Heart right ventricle (tissue), 16 donors: ENCODE measurements around the gene LYPD6B. TPM values are rescaled to one million over a fixed set of nuclear protein-coding genes. Genes with fewer than 3 reads are reported as not detected.

Source experiments
- ATAC-seq, 8 donors: fragments of 200-7000 bp; cut with Tn5 transposase; one replicate each; pipeline ENCODE4 v1.9.1; 2020; ENCODE audit warnings: mild to moderate bottlenecking in 8 of 8, moderate library complexity in 8 of 8, moderate number of reproducible peaks in 1 of 8
- DNase-seq, 2 donors: peaks; one replicate each; pipeline ENCODE4 v3.0.0-alpha.2; 2020
- H3K27ac ChIP-seq, 10 donors: fragments of 200-600 bp; sonication (generic) in 2 of 10; one replicate each; pipeline versions ENCODE4 v1.5.0 to v1.8.0; 2020 to 2022; ENCODE audit warnings: mild to moderate bottlenecking in 3 of 10
- H3K27me3 ChIP-seq, 7 donors: fragments of 200-600 bp; one replicate each; pipeline ENCODE4 v1.8.0; 2021 to 2022; ENCODE audit warnings: mild to moderate bottlenecking in 2 of 7
- H3K36me3 ChIP-seq, 9 donors: fragments of 200-600 bp; sonication (generic) in 1 of 9; one replicate each; pipeline versions ENCODE4 v1.5.0 to v1.8.0; 2020 to 2022; ENCODE audit warnings: mild to moderate bottlenecking in 2 of 9
- H3K4me1 ChIP-seq, 9 donors: fragments of 200-600 bp; sonication (generic) in 1 of 9; one replicate each; pipeline versions ENCODE4 v1.5.0 to v1.8.0; 2020 to 2022; ENCODE audit warnings: mild to moderate bottlenecking in 4 of 9
- H3K4me3 ChIP-seq, 10 donors: fragments of 200-600 bp; sonication (generic) in 2 of 10; one replicate each; pipeline versions ENCODE4 v1.5.0 to v1.8.0; 2020 to 2022; ENCODE audit warnings: mild to moderate bottlenecking in 7 of 10, moderate library complexity in 2 of 10
- H3K9me3 ChIP-seq, 11 donors: fragments of 200-600 bp in 10 of 11; sonication (generic) in 2 of 11; one replicate each; pipeline versions ENCODE4 v1.5.0 to v1.8.0; 2013 to 2022; ENCODE audit warnings: mild to moderate bottlenecking in 2 of 11, control low read depth in 1 of 11, moderate library complexity in 1 of 11
- CTCF ChIP-seq, 9 donors: fragments of 200-600 bp; sonication (generic) in 2 of 9; IDR thresholded peaks; one replicate each; pipeline versions ENCODE4 v1.5.0 to v1.8.0; 2021 to 2022; ENCODE audit warnings: antibody characterized with exemption in 9 of 9, mild to moderate bottlenecking in 5 of 9, moderate library complexity in 1 of 9
- WGBS, 2 donors: extraction: QIAGEN DNeasy Blood & Tissue Kit; methylation state at CpG; one replicate each; pipeline ENCODE4 v1.1.7; 2013; ENCODE audit warnings: inconsistent platforms in 1 of 2; 5-methylcytosine and 5-hydroxymethylcytosine counted together
- intact Hi-C, 10 donors: fragments of 100-400 bp; cut with DNase I; formaldehyde crosslinking; loops; one replicate each; pipeline versions ENCODE4 v1.11.1 to v1.14.2; 2022
- polyA plus RNA-seq, 2 donors: library from polyadenylated mRNA; stranded (reverse); fragments of 200-250 nt; gene quantifications; one replicate each; pipeline ENCODE4 v1.2.3, GENCODE V29; 2013
- total RNA-seq, 10 donors: library from RNA; stranded (reverse); fragmentation: NEBNext Ultra II Directional in 3 of 10; extraction: Animal tissue kit (Norgen Biotek cat#: 25700) in 3 of 10; gene quantifications; one replicate each; pipeline versions ENCODE4 v1.2.1 to v1.2.4, GENCODE V29; 2021 to 2023
- donor health status: Arrhythmogenic right ventricular cardiomyopathy.
- donor health status: ischemic (EF 13 %, LVEDD 7.1; RV severe dilation, severe dysfunction).
- donor health status: healthy with polysubstance abuse.
- donor health status: DM: no; HTN: yes; CAD: no.
- donor health status: DM: no; HTN: no; CAD: no.
- donor health status: ischemic (EF 25% LVEDD 6.9; RV normal size, moderate dysfunction).
- donor health status: ischemic (EF 25% LVEDD 5.7; RV mildly dilated, moderate dysfunction).
- donor health status: healthy.
- donor health status: DM: yes; HTN: yes; CAD: no.
- donor health status: Ischemic cardiomyopathy.
- donor health status: ischemic (EF 35%, LVEDD 5.7; RV mildly dilated, moderate dysfunction).
- donor health status: nonischemic (EF 11% LVEDD 7.7; RV severe dilation, severe dysfunction).
- donor health status: DM: yes; HTN: yes; CAD: no.
- donor health status: PGD.
- donor health status: ischemic (EF 29% LVEDD 5.4; RV normal size, mild dysfunction).
- donor health status: nonischemic (EF 23%, LVEDD 6.1; RV moderate dilation, normal function).

LYPD6B gene
- total and polyA plus RNA-seq, 12 donors, result 0.21 TPM; not detected in 11

- DNase-seq (peak; percentile 27 to 48), ATAC-seq (peak in 7 of 8 donors; percentile 29 to 83 (median 44))
- Histone ChIP-seq H3K4me3 (no peak overlapping the region), H3K4me1 (peaks cover 0 to 8% (median 0%) of the 10 kb centered on the region in 9 donors), H3K27me3 (peaks cover 0 to 12% (median 9%) of the 10 kb centered on the region in 7 donors), H3K27ac (no peak overlapping the region), H3K9me3 (no peaks in the 10 kb centered on the region), H3K36me3 (no peaks in the 10 kb centered on the region)
- TF ChIP-seq CTCF (IDR thresholded peaks at IDR 0.05), result no peak
- WGBS, 2 donors, result 63 to 72% methylated on average over 16 of the region's 16 CpGs
- intact Hi-C loops, result loop anchor here in 7 of 10 donors (10.0 kb wide), 6 partner anchors 353 to 1063 kb away; partner anchors contain the start of gene EPC2 (in 1 of the 7)
These were observed 40.2 kb upstream of the LYPD6B start for GRCh38 chr2:148998165-148998830.

DNA sequence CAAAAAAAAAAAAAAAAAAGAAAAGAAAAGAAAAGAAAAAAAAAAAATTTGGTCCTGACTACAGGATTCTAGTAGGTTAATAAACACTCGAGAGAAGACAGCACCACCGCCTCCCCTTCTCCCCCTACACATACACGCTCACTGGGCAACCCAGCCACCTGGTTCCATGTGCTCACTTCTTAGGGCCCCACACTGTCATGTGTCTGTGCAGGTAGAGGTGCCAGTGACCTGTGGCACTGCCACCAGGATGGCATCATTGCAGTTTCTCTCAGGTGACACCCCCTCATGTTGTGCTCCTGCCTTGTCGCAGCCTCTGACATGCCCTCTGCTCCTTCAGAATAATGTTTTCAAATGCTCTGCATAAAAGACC is 39.7 kb upstream of the LYPD6B start:
- WGBS, 2 donors, result 92 to 94% methylated on average over 4 of the region's 4 CpGs
- Histone ChIP-seq H3K27ac (no peak overlapping the region), H3K27me3 (peaks cover 0 to 12% (median 9%) of the 10 kb centered on the region in 7 donors), H3K9me3 (no peaks in the 10 kb centered on the region), H3K4me1 (peaks cover 0 to 8% (median 0%) of the 10 kb centered on the region in 9 donors), H3K36me3 (no peaks in the 10 kb centered on the region), H3K4me3 (no peak overlapping the region)
- ATAC-seq, result no peak
- no peak for DNase-seq
- intact Hi-C loops, result loop anchor here in 7 of 10 donors (10.0 kb wide), 6 partner anchors 354 to 1064 kb away; partner anchors contain the start of gene EPC2 (in 1 of the 7)
- no peak for TF ChIP-seq CTCF (IDR thresholded peaks at IDR 0.05)

GRCh38 chr2:148999451-148999921 is 39.0 kb upstream of the LYPD6B start:
- TF ChIP-seq CTCF (IDR thresholded peaks at IDR 0.05), result no peak

DNA sequence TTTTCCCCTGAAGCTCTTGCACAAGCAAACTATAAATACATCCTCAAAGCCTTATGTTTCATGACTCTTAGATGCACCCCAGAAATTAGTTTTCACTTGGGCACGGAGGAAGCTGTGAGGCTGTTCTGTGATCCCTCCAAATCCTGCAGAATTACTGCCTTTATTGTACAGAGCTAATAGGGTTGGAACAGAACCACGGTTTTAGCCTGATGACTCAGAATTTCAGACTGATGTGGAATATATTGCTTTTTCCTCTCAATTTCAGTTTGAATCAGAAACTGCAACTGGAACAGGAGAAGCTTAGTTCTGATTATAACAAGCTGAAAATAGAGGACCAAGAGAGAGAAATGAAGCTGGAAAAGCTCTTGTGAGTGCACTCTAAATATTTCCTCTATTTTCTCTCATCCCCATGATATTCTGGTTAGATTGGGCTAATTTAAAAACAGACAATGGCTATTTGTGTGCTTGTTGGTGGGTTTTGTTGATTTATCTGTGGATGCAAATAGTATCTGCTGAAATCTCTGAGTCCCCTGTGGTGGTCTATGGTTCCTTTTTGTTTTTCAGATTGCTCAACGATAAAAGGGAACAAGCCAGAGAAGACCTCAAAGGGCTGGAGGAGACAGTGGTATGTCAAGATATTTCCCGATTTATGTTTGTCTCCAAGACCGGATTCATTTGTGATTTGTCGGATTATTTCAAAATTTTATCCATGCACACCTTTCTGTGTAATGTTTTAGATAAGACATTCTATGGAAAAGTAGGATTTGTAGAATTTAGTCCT is 38.2 kb upstream of the LYPD6B start:
- ATAC-seq, result no peak
- H3K4me3 ChIP-seq, result no peak overlapping the region
- H3K9me3 ChIP-seq, result no peaks in the 10 kb centered on the region
- peaks cover 0 to 19% (median 9%) of the 10 kb centered on the region in 7 donors for H3K27me3 ChIP-seq
- no peak overlapping the region for H3K27ac ChIP-seq
- TF ChIP-seq CTCF (IDR thresholded peaks at IDR 0.05), result no peak
- no peak for DNase-seq
- WGBS, 2 donors, result 68 to 71% methylated on average over 6 of the region's 6 CpGs
- H3K36me3 ChIP-seq, result no peaks in the 10 kb centered on the region
- intact Hi-C loops, result no loop called here
- H3K4me1 ChIP-seq, result peaks cover 0 to 8% (median 0%) of the 10 kb centered on the region in 9 donors

More at GRCh38 chr2:148999451-148999921, 39.0 kb upstream of the LYPD6B start:
- DNase-seq (no peak), ATAC-seq (no peak)
- Histone ChIP-seq H3K4me3 (no peak overlapping the region), H3K36me3 (no peaks in the 10 kb centered on the region), H3K4me1 (peaks cover 0 to 8% (median 0%) of the 10 kb centered on the region in 9 donors), H3K9me3 (no peaks in the 10 kb centered on the region), H3K27me3 (peaks cover 0 to 14% (median 9%) of the 10 kb centered on the region in 7 donors), H3K27ac (no peak overlapping the region)
- intact Hi-C loops, result loop anchor here in 7 of 10 donors (10.0 kb wide), 6 partner anchors 355 to 1065 kb away; partner anchors contain the start of gene EPC2 (in 1 of the 7)
- WGBS, 2 donors, result 56 to 60% methylated on average over 7 of the region's 7 CpGs
